Stimulated activated naive CD8-positive, alpha-beta T cell treated with anti-CD3 and anti-CD28 coated beads, Interleukin-15, Interleukin-2, amounts not matched to agents 100 U/mL and 50 U/mL, for 24 hours (primary cell): ENCODE results near the gene FSHR.

Experiments used
- ATAC-seq: fragments of 150-1000 bp; cut with Tn5 transposase; one replicate; pipeline ENCODE4 v1.10.0; 2021
- DNase-seq: peaks from one replicate; pipeline ENCODE4 v3.0.0; 2021

Gene FSHR

DNA sequence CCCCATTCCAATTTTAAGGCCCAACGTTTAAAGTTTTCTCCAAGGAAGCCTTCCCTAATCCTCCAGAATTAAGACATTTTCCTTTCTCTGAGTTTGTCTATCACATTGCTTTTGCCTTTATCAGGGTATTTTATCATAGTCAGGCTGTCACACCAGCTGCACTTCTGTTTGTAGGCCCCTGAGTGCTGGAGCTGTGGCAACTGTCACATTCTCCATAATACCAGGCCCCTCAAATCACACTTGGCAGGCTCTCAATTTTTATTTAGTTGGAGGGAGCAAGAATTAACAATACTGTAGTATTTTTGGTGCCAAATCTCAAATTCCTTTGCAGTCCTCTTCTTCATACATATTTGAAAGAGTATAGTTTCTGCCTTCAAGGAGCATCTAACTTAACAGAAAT, 122.2 kb downstream of the FSHR start:
- ATAC-seq (no peak), DNase-seq (no peak)

DNA sequence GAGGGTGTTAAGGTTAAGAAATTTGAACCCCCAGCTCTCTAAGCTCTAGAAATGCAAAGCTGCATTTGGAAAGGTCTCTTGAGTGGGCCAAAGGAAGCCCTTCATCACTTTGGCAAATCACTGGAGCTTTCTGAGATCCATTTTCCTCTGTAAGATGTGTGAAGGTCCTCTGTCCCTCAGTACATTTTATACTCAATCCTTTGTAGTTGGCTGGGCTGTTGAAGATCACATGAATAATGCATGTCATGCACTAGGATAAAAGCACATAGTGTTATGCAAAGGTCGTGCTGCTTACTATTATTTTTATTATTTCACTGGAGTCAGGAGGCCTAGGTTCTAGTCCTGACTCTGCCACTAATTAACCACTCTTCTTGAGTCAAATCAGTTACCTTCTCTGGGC, 124.9 kb downstream of the FSHR start:
- DNase-seq (no peak), ATAC-seq (no peak)

DNA sequence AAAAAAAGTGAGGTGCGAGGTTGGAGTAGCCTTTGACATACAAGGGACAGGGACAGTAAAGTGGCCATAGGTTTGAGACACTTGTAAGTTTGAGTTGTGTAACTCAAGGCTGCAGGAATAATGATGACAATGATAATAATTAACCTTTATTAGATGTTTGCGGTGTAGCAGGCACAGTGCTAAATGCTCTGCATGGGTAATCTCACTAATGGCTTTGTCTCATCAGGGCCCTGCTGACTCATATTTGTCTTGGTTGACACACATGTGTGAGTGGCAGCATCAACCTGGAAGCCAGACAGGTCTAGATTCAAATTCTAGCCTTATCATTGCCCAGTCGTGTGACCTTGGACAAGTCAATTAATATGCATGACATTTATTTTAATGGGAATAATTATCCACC, 126.2 kb downstream of the FSHR start:
- DNase-seq: no peak
- ATAC-seq: no peak

DNA sequence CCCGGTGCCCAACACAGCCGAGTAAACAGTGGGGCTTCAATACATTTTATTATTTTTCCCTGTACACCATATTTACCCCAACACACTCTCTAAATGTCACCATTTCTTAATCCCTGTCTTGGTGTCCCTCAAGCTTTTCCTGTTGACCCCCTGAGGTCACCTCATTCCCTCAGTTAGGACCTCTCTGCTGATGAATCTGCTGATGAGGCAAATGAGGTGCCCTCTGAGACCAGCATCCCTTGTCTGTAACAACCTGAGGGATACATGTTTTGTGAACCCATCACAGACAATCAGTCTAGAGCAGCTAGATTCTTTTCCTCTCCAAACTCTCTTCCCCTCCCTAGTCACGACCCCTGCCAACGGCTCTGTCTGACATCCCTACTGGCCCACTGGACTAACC, 127.6 kb downstream of the FSHR start:
- ATAC-seq: no peak
- no peak for DNase-seq

DNA sequence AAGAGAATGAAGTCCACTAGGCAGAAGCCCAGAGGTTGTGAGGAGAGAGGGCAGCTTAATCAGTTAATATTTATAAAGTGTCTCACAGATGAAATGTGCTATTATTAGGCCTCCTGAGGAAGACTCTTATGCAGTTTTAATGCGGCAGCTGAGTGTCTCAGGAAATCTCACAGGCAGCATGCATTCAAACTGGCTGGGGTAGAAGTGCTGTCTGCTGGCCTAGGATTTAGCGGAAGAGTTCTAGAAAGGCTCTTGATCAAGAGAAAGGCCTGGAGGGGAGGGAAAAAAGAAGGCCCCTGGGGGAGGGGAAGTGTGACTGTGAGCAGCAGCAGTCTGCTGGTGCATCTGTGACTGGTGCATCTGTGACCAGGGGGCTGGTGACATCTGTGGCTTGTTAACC, 133.0 kb downstream of the FSHR start:
- ATAC-seq: no peak
- no peak for DNase-seq

DNA sequence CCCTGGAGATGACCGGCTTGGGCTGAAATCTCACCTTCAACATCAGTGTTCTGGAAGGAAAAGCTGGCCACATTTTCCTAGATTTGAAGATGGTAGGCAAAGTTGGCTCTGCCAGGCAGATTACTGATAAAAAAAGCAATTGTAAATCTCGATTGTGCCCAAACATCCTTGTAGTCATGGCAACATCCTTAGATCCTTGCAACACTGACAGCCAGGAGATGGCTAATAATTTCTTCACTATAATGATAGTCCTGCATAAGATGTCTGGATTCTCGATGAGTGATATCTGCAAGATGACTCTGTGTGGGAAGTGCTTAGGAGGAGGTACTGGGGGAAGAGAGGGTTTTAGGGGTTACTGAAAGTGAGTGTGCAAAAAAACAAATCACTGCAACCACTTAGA, 149.1 kb downstream of the FSHR start:
- DNase-seq: no peak
- ATAC-seq: no peak

DNA sequence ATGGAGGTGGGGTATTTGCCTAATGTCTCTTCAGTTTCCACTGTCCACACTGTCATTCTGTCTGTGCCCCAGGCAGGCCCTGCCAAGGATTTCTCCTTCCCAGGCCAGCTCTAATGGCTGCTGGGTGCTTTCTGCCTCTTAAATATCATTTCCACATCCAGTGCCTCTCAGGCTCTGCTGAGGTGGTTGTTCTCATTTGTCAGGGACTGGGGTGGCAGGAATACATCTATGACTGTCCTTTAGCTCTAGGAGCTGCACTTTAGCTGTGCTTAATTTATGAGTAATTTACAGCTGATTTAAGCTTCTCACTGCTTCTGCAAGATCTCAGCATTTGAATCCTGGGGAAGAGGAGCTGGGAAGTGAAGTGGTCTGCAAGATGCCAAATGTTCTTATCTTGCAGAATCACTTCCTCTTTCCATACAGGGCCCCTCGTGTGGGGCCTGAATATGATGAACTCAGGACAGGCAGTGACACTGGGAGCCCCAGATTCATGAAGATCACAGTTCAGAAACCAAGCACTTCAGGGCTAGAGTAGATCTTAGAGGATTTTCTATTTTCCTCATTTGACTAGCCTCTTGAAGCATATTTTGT, 150.2 kb downstream of the FSHR start:
- ATAC-seq: no peak

DNA sequence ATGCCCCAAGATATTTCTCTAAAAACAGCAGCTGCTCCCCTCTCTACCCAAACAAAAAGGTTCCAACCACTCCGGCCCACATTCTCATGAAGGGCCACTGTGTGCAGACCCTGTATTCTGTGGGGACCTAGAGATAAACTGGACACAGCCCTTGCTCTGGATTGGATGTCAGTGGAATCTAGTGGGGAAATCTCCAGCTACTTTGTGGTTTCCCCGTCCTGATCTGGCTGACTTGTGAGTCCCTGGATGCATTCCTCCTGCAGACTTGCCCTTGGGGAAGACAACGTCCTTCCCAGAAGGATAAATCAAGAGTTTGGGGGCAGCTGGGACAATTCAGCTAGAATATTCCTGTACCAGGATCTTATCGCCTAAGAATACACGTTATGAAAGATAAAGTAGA, 151.1 kb downstream of the FSHR start:
- DNase-seq (no peak), ATAC-seq (no peak)

More for the DNA sequence above, 150.2 kb downstream of the FSHR start:
- no peak for DNase-seq

DNA sequence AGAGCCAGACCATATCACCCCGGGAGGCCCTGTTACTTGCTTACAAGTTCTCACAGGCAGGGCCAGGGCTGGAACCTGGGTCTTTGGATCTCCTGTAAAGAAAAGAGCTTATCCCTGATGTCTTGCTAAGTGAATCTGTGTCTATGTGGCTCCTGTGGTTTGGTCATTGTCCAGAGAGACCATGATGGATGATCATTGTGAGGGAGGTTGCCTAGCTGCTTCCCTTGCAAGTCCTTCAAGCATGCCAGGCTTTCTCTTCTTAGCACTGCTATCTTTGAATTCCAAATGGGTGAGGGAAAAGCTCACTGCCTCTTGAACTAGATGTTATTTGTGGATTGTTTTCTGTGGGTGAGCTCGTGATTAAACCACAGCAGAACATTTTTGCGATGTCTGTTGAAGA, 151.6 kb downstream of the FSHR start:
- no peak for DNase-seq
- no peak for ATAC-seq

DNA sequence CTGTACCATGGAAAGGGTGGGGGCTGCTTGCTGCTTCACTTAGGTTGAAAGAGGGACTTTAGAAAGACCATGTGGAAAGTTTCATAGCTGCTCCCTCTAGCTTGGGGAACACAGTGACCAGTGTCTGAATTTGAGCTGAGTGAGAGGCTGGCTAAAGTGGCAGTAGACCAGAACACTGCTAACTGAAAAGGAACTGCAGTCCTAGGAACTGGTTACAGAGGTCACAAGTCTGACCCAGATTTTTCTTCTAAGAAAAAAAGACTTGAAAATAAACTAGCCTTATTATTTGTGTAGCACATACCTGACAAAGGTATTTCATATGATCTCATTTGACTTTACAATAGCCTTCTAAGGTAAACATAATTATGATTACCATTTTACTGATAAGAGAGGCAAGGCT, 153.6 kb downstream of the FSHR start:
- DNase-seq (no peak), ATAC-seq (no peak)

DNA sequence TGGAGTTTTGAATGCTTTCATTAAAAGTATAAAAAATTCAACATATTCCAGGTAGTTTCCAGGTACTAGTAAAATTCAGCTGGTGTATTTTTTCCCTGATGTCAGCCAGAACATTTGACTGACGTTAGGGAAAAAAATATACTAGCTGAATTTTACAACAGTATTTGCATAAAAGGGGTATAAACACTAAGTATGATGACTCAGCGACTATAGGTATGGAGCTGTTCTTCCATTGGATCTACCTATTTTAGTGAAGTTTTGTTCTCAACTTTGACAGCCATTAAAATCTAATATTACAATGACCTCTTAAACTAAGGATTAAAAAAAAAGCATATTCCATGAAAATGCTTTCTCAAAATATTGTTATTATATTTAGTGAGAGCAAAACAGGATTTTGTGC, 155.9 kb downstream of the FSHR start:
- ATAC-seq (no peak), DNase-seq (no peak)

DNA sequence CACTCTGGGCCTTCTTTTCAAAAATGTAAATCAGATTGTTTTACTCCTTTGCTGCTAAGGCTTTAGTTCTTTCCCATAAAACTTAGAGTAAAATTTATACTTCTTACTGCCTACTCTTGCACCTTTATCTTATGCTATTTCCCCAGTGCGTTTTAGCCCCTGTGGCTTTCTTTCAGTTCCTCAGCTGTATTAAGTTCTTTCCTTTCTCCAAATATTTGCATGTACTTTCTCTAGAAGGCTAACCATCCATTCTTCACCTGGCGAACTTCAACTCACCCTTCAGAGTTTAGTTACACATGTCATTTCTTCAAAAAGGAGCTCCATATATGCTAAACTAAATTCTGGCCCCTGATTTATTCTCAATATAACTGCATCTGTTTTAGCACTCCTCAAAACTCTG, 160.7 kb downstream of the FSHR start:
- DNase-seq (no peak), ATAC-seq (no peak)

DNA sequence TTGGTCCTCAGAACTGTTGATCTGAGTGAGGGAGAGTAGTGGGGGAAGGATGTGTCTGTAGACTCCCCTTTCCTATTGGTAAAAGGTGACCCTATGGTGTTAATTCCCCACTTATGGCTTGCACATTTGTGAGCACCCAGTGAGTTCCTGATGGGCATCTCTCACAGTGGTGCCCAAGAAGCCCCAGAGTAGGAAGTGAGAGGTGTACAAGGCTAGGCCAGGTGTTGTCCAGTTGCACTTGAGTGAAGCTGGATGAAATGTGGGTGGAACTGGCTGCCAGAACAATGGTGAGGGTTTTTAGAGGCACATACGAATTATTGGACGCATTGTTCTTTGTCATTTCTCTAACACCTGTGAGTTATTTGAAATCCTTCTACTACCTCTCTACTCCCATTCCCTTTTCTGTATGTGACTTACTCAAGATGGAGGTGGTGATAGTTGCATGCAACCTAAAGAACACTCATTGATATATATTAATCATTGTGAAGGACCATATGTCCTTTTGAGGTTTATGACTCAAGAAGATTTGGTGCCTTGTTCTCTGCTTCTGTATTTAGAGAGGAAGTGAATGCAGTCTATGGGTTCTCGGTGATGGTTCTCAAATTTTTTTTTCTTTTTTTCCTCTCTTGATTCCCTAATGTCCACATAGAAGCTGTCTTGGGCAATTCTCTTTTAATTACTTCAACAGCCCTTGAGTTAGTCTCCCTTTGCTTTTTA, 162.7 kb downstream of the FSHR start:
- no peak for DNase-seq
- ATAC-seq: no peak

DNA sequence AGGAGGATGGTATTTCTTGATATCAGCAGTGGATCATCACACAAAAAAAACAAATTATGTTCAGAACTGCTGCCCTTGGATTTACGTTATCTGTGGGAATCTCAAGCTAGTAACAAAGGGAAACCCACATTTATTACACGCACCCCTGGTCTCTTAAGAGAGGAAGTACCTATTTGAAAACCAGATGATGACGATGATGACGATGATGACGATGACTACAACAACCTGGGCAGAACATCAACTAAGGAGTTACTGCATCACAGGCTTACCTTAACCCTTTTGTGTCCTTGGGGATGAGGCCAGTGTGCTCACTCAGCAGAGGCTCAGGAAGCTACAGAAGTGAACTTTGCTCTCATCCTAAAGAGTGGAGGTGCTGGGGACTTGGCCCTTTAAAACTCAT, 169.4 kb downstream of the FSHR start:
- no peak for DNase-seq
- ATAC-seq: no peak

DNA sequence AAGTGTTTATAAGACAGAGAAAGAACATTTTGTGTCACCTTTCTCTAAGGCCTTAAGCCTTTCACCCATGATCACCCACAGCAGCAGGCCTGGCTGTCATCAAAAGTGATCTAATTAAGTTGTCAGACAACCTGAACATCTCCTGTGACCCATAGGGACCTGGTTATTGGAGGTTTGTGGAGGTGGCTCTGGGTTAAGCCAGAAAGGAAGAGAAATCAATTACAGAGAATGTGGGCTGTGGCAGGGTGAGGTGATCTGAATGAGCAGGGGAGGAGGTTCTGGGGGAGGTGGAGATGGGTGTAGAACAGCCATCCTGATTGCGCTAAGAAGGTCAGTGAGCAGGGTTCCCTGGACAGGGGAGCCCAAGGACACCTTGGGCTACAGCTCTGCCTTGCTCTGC, 170.8 kb downstream of the FSHR start:
- no peak for DNase-seq
- no peak for ATAC-seq

DNA sequence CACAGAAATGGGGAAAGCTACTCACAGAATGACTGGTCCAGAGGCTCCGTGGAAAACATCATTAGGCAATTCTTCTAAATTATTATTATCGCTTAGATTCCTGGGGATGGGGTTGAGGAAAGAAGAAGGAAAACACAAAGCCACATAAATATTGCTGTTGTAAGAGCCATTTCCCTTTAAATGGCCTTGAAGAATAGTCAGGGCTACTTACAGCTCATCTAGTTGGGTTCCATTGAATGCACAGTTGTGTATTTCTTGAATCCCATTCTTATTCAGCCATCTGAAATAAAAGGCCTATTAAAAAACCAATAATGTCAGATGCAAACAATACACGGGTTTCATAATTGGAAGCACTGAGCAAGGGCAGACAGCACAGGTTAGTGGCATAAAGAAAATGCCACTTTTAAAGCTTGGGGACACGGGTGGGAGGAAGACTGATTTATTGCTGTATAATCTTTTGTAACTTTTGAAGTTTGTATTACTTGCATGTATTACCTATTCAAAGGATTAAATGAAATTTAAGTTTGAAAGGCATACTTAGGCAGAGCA, 171.4 kb downstream of the FSHR start:
- no peak for ATAC-seq
- no peak for DNase-seq

DNA sequence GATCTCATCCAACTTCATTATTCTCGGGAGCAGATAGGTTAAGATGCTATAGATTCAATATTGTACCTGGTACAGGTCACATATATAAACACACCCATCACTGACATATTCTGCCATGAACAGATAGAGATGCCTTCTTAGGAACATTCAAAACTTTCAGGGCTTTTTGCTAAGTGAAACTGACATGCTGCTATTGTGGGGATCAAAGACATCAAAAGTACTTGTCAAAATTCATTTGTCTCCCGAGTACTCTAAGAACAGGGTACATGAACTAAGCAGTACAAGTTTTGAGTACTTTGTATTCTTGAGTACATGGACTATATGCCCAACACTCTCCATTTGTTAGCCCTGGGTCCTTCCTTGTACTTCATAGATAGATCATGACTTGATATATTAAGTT, 173.5 kb downstream of the FSHR start:
- DNase-seq: no peak

DNA sequence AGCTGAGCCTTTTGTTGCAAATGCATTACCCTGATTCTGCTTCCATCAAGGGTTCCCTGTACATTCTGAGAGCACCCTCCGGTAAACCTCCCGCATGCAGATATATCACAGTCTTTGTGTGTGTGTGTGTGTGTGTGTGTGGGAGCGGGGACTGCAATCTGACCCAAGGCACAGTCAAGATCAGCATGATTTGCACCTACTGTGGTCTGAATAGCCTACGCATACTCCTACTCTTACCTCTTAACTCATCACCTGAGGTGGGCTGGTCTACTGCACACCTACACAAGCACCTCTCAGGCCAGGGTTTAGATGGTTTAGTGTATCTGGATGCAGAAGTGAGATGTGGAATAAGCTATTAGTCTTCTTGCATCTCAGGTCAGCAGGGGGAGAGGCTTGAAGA, 174.6 kb downstream of the FSHR start:
- ATAC-seq (no peak), DNase-seq (no peak)

More for the DNA sequence above, 173.5 kb downstream of the FSHR start:
- ATAC-seq: no peak

DNA sequence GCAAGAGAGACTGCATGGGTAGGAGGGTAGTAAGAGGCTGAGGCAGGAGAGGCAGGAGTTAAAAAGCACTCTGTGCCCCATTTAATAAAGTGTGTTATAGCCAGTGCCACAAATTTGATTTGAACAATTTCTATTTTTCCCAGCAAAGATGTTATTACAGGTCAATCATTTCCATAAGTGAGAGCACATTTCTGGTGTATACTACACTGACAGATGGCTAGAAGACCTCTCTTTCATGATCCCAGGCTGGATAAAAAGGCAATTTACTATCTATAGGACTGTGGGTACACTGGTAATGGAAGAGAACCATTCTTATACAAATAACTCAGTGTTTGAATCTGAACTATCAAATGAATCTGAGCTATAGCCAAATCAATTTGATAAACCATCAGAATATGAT, 176.2 kb downstream of the FSHR start:
- DNase-seq (no peak), ATAC-seq (no peak)

DNA sequence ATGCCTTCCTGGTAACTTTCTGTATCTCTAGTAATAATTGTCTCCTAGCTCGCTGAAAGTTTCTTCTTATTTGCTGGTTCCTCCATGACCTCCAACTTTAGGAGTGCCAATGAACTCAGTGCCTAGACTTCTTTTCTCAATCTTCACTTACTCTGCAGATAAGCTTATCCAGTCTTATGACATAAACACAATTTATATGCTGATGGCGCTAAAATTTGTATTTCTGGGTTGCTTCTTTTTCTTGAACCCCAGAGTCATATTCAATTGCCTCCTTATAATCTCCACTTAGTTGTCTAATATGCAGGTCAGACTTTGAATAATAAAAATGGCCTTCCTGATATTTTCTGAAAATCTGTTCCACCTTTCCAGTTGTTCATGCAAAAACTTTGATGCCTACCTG, 182.5 kb downstream of the FSHR start:
- ATAC-seq: no peak
- DNase-seq: no peak

DNA sequence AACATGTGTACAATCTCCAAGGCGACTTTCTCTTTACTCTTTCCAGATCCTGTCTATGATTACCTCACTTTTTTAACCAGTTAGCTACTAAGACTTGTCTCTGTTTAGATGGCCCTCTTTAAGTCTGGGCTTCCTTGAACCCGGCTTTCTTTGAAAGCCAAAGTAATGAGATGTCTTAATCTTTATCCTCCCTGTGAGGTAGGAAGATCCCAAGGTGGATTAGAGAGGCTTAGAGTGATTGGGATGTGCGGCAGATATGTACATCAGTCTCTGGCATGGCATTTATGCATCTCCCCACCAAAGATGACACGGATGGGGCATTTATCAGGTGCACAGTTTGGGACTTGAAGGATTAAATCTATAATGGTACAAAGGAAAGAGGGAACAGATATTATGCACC, 186.3 kb downstream of the FSHR start:
- ATAC-seq: no peak
- DNase-seq: no peak

DNA sequence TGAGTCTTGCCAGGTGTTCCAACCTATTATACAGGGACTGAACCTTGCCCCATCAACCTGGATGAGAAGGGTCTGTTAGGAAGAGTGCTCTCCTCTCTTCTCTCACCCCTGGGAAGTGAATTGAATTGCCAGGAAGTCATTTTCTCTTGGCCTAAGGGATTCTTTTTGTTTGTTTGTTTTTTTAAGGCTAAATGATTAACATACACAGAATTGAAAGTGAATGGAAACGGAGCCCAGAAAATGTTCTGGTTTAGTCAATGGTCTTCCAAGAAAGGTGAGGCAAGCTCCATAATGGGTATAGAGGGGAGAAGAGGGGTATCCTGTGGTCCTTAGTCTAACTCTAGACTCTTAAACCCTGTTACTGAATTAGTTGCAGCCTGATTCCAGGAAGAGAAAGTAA, 189.1 kb downstream of the FSHR start:
- ATAC-seq (no peak), DNase-seq (no peak)

DNA sequence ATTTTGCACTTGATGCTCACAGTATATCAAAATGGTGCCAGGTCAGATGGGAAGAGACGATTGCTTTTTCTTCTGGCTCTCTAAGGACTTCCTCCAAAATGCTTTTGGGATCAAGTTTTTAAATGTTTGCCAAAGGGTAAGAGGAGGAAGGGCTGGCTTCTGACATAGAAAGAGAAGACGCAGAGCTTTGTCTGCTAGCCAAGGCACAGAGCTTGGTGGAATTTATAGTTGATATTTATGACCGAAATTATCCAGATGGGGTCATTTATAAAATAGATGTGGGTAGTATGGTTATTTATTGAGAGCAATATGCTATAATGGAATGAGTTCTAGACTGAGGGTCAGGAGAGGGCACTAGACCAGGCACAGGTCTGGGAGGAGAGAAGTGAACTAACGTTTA, 193.3 kb downstream of the FSHR start:
- no peak for ATAC-seq
- DNase-seq: no peak

DNA sequence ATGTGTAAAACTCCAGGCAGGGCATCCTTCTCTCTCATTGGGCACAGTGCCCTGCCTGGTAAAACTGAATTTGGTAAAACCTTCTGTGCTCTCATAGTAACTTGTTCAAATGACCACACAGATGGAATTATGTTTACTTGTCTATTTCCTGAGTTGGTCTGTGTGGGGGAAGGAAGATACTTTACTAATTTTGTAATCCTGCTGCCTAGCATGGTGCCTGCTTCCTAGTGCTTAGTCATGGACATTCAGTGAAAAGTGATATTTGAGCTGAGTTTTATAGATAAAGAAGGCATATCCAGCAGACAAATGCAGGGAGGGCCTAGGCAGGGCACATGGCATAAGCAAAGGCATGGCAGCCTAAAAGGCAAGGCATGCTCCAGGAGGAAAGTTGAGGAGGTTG, 199.4 kb downstream of the FSHR start:
- DNase-seq (no peak), ATAC-seq (no peak)
